NK-92 treated with Interleukin-12 subunit alpha and Interleukin-12 subunit beta, amount 100 ng/mL, for 24 hours (cell line): ENCODE results near the gene KHK.
"Not testable (repeated sequence)": the region's sequence is repeated elsewhere in the genome, so short reads cannot be mapped to it uniquely, and the experiment has no call there.

Source experiments
- DNase-seq: peaks from one replicate; lab custom pipeline; 2025; lab: John Stamatoyannopoulos, UW

KHK gene

GRCh38 chr2:27060323-27060722, 26.2 kb upstream of the KHK start:
- DNase-seq = no peak

GRCh38 chr2:27065128-27065527, 21.4 kb upstream of the KHK start:
- no peak for DNase-seq

- DNase-seq = no peak
Observed at GRCh38 chr2:27067385-27067784, 19.2 kb upstream of the KHK start.

GRCh38 chr2:27069436-27069835, 17.1 kb upstream of the KHK start:
- DNase-seq = no peak

GRCh38 chr2:27069961-27070618, 16.5 kb upstream of the KHK start:
- DNase-seq = no peak

- no peak for DNase-seq
Observed at GRCh38 chr2:27070653-27071276, 15.8 kb upstream of the KHK start.

GRCh38 chr2:27071277-27071989, 15.1 kb upstream of the KHK start, which contains the start of gene OST4:
TSS of gene OST4 (minus strand) at chr2:27071654.
- DNase-seq = peak; percentile 71

GRCh38 chr2:27071990-27072830, 14.4 kb upstream of the KHK start:
- DNase-seq = no peak

- DNase-seq = no peak
Observed at GRCh38 chr2:27072920-27073319, 13.7 kb upstream of the KHK start.

GRCh38 chr2:27073782-27074181, 12.8 kb upstream of the KHK start:
- no peak for DNase-seq

- no peak for DNase-seq
Observed at GRCh38 chr2:27074738-27075565, 11.6 kb upstream of the KHK start.

- not testable (repeated sequence) for DNase-seq
Observed at GRCh38 chr2:27075566-27075871, 11.1 kb upstream of the KHK start.

GRCh38 chr2:27076323-27076722, 10.2 kb upstream of the KHK start:
- DNase-seq = no peak

- no peak for DNase-seq
Observed at GRCh38 chr2:27077231-27077630, 9.3 kb upstream of the KHK start.

- DNase-seq = no peak
Observed at GRCh38 chr2:27078267-27079194, 8.0 kb upstream of the KHK start, which contains the start of gene EMILIN1. TSS of gene EMILIN1 (plus strand) at chr2:27078615. CDS start at chr2:27079066, 451 bp downstream.

GRCh38 chr2:27079233-27080139, 7.1 kb upstream of the KHK start:
- DNase-seq = no peak

GRCh38 chr2:27080140-27080469, 6.5 kb upstream of the KHK start:
- no peak for DNase-seq

- DNase-seq = no peak
Observed at GRCh38 chr2:27080603-27080936, 6.0 kb upstream of the KHK start.

GRCh38 chr2:27081984-27082772, 4.4 kb upstream of the KHK start:
- no peak for DNase-seq
